GM18909 (cell line): ENCODE data around the gene CD8B.

Experiments used
- ATAC-seq: cut with Tn5 transposase; IDR thresholded peaks from one replicate; pipeline ENCODE4 v1.9.1; 2021; ENCODE audit warnings: mild to moderate bottlenecking; ENCODE audit not compliant: unreplicated experiment, poor library complexity

The CD8B gene

DNA sequence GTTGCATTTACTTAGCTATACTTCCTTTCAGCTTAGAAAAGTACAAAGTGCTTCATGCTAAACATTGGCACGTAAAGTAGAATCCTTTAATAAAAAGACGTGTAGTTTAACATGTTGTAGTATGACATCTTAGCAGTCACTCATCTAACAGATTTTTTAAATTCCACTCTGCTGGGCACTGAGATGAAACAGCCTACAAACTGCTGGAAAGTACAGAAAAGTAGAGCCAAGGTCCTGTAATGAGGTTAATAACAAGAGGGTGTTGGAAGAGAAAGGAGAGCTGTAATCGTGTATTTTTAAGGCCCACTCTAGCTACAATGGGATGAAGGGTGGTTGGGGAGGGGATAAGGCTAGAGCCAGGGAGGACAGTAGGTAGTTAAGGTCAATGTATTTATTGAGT is 81.7 kb downstream of the CD8B start:
- ATAC-seq: no peak

DNA sequence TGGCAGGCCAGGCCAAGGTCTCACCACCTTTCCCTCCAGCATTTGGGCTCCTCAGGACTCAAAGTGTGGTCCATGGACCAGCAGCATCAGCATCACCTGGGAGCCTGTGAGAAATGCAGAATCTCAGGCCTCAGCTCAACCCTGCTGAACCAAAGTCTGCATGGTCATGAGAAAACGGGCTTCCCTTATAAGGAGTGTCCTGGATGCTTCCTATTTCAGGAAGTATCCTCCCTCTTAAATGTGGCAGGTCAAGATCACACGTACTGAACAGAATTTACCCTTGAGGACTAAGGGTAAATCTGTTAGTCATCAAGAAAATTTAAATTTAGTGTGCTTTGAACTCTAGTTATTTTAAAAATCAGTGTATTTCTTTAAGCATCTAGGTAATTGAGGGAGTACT is 82.7 kb downstream of the CD8B start:
- ATAC-seq: no peak

DNA sequence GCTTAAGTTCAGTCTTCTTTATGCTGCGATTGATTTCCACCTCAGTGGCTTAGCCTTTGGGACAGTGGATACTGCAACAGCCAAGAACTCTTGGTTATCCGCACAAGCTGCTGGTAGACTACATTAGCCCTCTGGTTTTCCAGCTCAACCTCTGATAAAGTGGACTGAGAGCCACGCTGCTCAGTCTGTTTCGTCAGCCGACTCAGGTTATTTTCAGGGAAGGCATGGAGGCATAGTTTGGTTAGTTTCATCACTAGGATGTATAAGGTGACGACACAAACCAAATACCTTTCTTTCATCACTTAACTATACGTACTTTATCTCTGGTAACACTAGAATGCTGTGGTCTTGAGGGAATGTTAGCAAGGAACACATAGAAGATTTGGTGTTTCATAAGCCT is 85.2 kb downstream of the CD8B start:
- no peak for ATAC-seq

DNA sequence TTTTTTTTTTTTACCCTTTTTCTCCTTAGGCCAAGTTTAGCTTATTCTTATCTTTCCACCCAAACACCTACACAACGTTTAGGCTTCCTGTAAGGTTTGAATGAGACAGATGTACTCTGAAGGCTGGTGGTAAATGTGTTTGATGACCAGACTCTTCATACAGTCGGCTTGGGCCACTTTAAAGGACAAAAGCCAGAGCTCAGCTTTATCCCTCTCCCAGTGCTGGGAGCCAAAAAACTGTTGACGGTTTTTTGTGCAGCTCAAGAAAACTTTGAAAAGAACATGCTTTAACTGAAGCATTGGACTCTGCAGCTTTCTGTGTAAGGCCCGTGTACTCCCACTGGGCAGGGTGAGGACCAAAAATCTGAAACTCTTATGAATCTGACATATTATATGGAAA is 86.3 kb downstream of the CD8B start:
- ATAC-seq: no peak

DNA sequence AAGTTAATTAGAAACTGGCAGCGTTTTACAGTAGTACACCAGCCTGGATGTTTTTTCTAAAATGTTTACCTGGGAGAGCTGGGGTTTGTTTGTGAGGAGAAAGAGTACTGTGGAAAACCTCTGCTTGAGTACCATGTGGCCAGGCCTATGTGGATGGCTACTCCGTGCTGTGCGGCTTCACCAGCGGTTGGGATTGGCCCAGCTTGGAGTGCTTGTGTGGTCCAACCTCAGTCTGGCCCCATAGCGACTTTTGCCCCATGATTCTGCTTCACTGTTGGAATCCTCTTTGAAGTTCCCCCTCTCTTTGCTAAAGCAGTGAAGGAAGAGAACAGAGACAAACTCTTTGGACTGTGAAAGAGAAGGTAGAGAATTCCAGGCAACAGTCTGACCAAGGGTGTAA is 86.8 kb downstream of the CD8B start:
- no peak for ATAC-seq

DNA sequence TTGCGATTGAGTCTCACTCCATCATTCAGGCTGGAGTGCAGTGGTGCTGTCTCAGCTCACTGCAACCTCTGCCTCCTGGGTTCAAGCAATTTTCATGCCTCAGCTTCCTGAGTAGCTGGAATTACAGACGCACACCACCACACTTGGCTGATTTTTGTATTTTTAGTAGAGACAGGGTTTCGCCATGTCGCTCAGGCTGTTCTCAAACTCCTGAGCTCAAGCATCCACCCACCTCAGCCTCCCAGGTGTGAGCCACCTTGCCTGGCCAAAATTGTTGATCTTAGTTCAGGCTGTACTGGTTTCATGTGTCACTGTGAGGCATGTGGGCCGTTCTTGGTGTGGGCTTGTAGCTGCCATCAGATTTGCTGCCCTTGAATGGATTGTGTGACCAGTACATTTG is 89.1 kb downstream of the CD8B start:
- ATAC-seq: no peak

DNA sequence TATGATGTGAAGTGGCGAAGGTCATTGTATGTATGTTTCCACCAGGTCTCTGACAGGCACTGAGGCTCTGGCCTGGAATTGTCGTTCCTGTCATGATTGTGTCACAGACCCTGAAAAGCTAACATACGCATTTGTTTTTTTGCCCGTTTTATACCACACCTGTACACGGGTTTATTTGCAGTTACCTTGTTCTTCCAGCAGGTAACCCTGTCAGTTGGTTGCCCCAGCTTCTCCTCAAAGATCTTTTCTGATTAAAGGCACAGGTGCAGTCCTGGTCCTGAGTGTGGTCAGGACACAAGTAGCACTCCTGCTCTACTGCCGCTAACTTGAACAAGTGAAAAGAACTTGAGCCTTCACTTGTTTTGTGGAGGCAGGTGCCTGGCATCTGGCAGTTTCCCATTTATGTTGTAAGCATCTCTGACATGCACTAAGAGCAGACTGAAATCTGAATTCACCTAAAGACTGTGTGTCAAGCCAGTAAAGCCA is 90.8 kb downstream of the CD8B start:
- no peak for ATAC-seq

DNA sequence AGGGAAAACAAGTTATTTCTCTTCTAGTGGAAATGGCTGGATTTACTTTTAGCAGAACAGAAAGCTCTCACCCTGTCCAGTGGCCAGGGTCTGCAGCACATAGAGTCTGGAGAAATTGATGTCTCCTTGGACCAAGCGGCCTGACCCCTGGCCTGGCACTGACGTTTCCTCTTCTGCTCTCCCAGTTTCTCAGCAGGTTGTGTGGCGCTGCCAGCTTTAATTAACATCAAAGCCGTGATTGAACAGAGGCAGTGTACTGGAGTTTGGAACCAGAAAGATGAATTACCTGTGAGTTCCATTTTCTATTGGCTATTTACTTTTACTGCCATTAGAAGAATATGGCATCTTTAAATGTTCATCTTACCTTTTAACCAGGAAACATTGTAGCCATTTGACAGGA is 91.8 kb downstream of the CD8B start:
- ATAC-seq: no peak

DNA sequence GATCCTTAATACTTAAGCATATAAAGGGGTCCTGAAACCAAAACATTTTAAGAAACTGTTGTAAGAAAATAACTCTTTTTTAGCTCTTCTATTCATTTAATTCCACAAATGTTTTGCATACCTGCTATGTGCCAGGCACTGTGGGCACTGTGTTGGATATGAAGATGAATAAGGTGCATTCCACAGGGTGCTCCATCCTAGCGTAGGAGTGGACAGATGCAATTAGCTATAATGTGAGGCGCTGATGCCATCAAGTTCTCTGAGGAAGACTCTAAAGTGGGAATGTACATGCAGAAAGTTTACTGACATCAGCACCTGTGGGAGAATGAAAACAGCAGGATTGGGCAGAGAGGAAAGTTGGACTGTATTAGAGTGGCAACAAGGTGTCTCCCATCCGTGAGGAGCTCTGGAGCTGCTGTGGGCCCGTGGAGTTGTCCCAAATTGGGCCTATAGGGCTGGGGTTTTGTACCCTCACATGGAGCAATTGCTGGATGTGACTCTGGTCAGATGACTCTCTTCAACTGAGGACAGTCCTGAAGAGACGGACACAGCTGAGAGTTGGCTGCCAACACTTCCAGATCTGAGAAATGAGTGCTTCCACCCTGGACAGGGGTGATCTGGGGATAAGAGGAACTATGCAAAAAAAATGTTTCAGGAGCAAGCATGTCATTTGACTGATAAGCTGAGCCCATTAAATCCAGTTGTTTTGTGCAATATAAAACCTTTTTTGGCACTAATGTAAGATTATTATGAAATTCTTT is 93.3 kb downstream of the CD8B start:
- no peak for ATAC-seq
